ENCODE results near the gene FN1. TPM values are rescaled to one million over a fixed set of nuclear protein-coding genes. Genes with fewer than 3 reads are reported as not detected.

FN1 gene
- total RNA-seq, 1 experiment from 2014 or later = 11.1 TPM

GRCh38 chr2:215403441-215404347 lies 32.2 kb downstream of the FN1 start:
- H4K20me1 ChIP-seq (ENCODE audit: insufficient read depth) = no peaks in the 10 kb centered on the region
- no peak overlapping the region for H3K27ac ChIP-seq (ENCODE audit: low read depth, low read length)
- peaks cover 8% of the 10 kb centered on the region; the same call in 1 of the 2 replicates for H3K27me3 ChIP-seq (ENCODE audit: insufficient read depth, low read length)
- H3K9me2 ChIP-seq (ENCODE audit: insufficient read depth) = no peaks in the 10 kb centered on the region
- RAD21 ChIA-PET (ENCODE audit: low non-redundant PET in 1 of 2, low total read pairs in 2 of 2, uncharacterized antibody in 2 of 2, unreplicated experiment in 2 of 2) = no interaction called here
- H3K36me3 ChIP-seq (ENCODE audit: control insufficient read depth in 1 of 2, insufficient read depth in 2 of 2, low read length in 2 of 2) = no peaks in the 10 kb centered on the region
- no peak overlapping the region for H3K4me2 ChIP-seq (ENCODE audit: low read length)
- TF ChIP-seq CTCF (IDR thresholded peaks at IDR 0.05 in 2 of 3, conservative IDR thresholded peaks at IDR 0.05 in 1 of 3; ENCODE audit: borderline replicate concordance in 1 of 3, insufficient read depth in 1 of 3, low read depth in 2 of 3, low read length in 2 of 3) = no peak
- TF ChIP-seq RAD21 (IDR thresholded peaks at IDR 0.05; ENCODE audit: low read depth) = no peak
- TF ChIP-seq EGR1 (IDR thresholded peaks at IDR 0.05; ENCODE audit: low read depth) = no peak
- TF ChIP-seq REST (IDR thresholded peaks at IDR 0.05; ENCODE audit: low read depth) = no peak
- no peak for TF ChIP-seq CEBPB (IDR thresholded peaks at IDR 0.05; ENCODE audit: low read depth)
- TF ChIP-seq ELF1 (IDR thresholded peaks at IDR 0.05; ENCODE audit: borderline replicate concordance, low read depth) = no peak
- no peak for TF ChIP-seq CBX3 (IDR thresholded peaks at IDR 0.05; ENCODE audit: low read depth)
- TF ChIP-seq POLR2A (IDR thresholded peaks at IDR 0.05; ENCODE audit: borderline replicate concordance, extremely low read depth, insufficient read depth, insufficient read length) = no peak
- no peak for TF ChIP-seq ZNF274 (IDR thresholded peaks at IDR 0.05; ENCODE audit: low read depth, low read length)
- TF ChIP-seq TCF7L2 (IDR thresholded peaks at IDR 0.05; ENCODE audit: borderline replicate concordance, extremely low read depth, insufficient read depth, insufficient read length) = no peak
- TF ChIP-seq YY1 (IDR thresholded peaks at IDR 0.05; ENCODE audit: extremely low read depth, insufficient replicate concordance, low read depth, low read length) = no peak
- no peak for TF ChIP-seq ZBTB33 (IDR thresholded peaks at IDR 0.05; ENCODE audit: extremely low read depth, insufficient replicate concordance, low read length)
- no peak for TF ChIP-seq ATF3 (IDR thresholded peaks at IDR 0.05)
- TF ChIP-seq EZH2phosphoT487 (IDR thresholded peaks at IDR 0.05; ENCODE audit: borderline replicate concordance) = no peak
- TF ChIP-seq SIN3A (IDR thresholded peaks at IDR 0.05; ENCODE audit: low read depth) = no peak
- H3K79me2 ChIP-seq (ENCODE audit: insufficient read depth, low read length) = no peaks in the 10 kb centered on the region
- no peak overlapping the region for H3K9ac ChIP-seq (ENCODE audit: low read length)
- no peak for DNase-seq (ENCODE audit: low read depth, low spot score)
- no peak overlapping the region for H3K4me3 ChIP-seq (replicated peaks in 1 of 2; ENCODE audit: low read depth in 1 of 2, low read length in 2 of 2)
- CTCF ChIA-PET = no interaction called here
- no peak overlapping the region for H2AFZ ChIP-seq (ENCODE audit: low read depth, low read length, poor library complexity, severe bottlenecking)
- POLR2A ChIA-PET = no interaction called here
- BruUV-seq (replicated peaks) = no TSS peak
- ATAC-seq = no peak
- peaks cover 0 to 5% of the 10 kb centered on the region in 2 experiments; a peak in 1 of 4 replicates for H3K4me1 ChIP-seq (ENCODE audit: control insufficient read depth in 1 of 2, insufficient read depth in 2 of 2, low read length in 2 of 2)
- intact Hi-C loops (cut with micrococcal nuclease) = no loop called here
- H3K9me3 ChIP-seq (ENCODE audit: control insufficient read depth in 1 of 2, insufficient read depth in 1 of 2, low read depth in 1 of 2, low read length in 2 of 2) = no peaks in the 10 kb centered on the region
